ENCODE measurements around the gene ADORA2B.

ADORA2B gene

GRCh38 chr17:15917021-15917437 lies 27.9 kb upstream of the ADORA2B start:
- Mint-ChIP-seq H3K27me3 (peaks cover 15% of the 10 kb centered on the region), H3K4me1 (ENCODE audit: low read depth) (no peaks in the 10 kb centered on the region), H3K27ac (no peak overlapping the region), H3K9me3 (no peaks in the 10 kb centered on the region), H3K4me3 (no peak overlapping the region), H3K36me3 (ENCODE audit: low read depth) (no peaks in the 10 kb centered on the region)

GRCh38 chr17:15917438-15918027 lies 27.4 kb upstream of the ADORA2B start:
- no peaks in the 10 kb centered on the region for H3K36me3 Mint-ChIP-seq (ENCODE audit: low read depth)
- H3K27ac Mint-ChIP-seq, result no peak overlapping the region
- H3K27me3 Mint-ChIP-seq, result peaks cover 15% of the 10 kb centered on the region

GRCh38 chr17:15918261-15918660 lies 26.7 kb upstream of the ADORA2B start:
- H3K4me1 Mint-ChIP-seq (ENCODE audit: low read depth), result no peaks in the 10 kb centered on the region
- H3K27me3 Mint-ChIP-seq, result peaks cover 15% of the 10 kb centered on the region
- H3K36me3 Mint-ChIP-seq (ENCODE audit: low read depth), result no peaks in the 10 kb centered on the region
- no peak overlapping the region for H3K27ac Mint-ChIP-seq
- H3K4me3 Mint-ChIP-seq, result no peak overlapping the region
- no peaks in the 10 kb centered on the region for H3K9me3 Mint-ChIP-seq

More at GRCh38 chr17:15917438-15918027, 27.4 kb upstream of the ADORA2B start:
- no peaks in the 10 kb centered on the region for H3K9me3 Mint-ChIP-seq
- H3K4me1 Mint-ChIP-seq (ENCODE audit: low read depth), result no peaks in the 10 kb centered on the region
- H3K4me3 Mint-ChIP-seq, result no peak overlapping the region

GRCh38 chr17:15918661-15919259 lies 26.2 kb upstream of the ADORA2B start:
- Mint-ChIP-seq H3K9me3 (no peaks in the 10 kb centered on the region), H3K4me1 (ENCODE audit: low read depth) (no peaks in the 10 kb centered on the region), H3K4me3 (no peak overlapping the region), H3K27ac (no peak overlapping the region), H3K36me3 (ENCODE audit: low read depth) (no peaks in the 10 kb centered on the region), H3K27me3 (peaks cover 15% of the 10 kb centered on the region)

DNA sequence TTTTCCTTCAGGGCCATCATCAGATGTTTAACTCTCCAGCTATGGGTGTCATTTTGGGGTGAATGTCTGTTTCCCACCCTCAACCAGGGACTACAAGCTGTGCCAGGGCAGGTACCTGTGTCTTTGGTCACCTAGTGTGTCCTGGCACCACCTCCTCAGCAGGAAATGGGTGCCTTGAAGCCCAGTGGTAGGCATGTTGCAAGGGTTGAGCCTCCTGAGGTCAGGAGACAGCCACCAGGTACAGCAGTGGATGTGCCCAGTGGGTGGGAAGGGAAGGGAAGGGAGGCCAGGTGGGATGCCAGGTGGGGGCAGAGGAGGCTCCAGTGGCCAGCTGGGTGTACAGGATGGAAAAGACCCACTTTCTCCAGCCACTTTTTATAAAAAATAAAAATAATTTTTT lies 25.5 kb upstream of the ADORA2B start:
- H3K27ac Mint-ChIP-seq, result no peak overlapping the region
- peaks cover 15% of the 10 kb centered on the region for H3K27me3 Mint-ChIP-seq
- no peaks in the 10 kb centered on the region for H3K4me1 Mint-ChIP-seq (ENCODE audit: low read depth)
- no peak overlapping the region for H3K4me3 Mint-ChIP-seq
- H3K9me3 Mint-ChIP-seq, result no peaks in the 10 kb centered on the region
- H3K36me3 Mint-ChIP-seq (ENCODE audit: low read depth), result no peaks in the 10 kb centered on the region

- Mint-ChIP-seq H3K36me3 (ENCODE audit: low read depth) (no peaks in the 10 kb centered on the region), H3K9me3 (no peaks in the 10 kb centered on the region), H3K4me1 (ENCODE audit: low read depth) (no peaks in the 10 kb centered on the region), H3K27me3 (peaks cover 15% of the 10 kb centered on the region), H3K4me3 (no peak overlapping the region), H3K27ac (no peak overlapping the region)
Observed at GRCh38 chr17:15920758-15921239, 24.1 kb upstream of the ADORA2B start.

- H3K4me1 Mint-ChIP-seq (ENCODE audit: low read depth), result no peaks in the 10 kb centered on the region
- no peak overlapping the region for H3K27ac Mint-ChIP-seq
- no peaks in the 10 kb centered on the region for H3K9me3 Mint-ChIP-seq
- no peaks in the 10 kb centered on the region for H3K36me3 Mint-ChIP-seq (ENCODE audit: low read depth)
- H3K4me3 Mint-ChIP-seq, result no peak overlapping the region
- H3K27me3 Mint-ChIP-seq, result peaks cover 13% of the 10 kb centered on the region
Observed at GRCh38 chr17:15921640-15922039, 23.3 kb upstream of the ADORA2B start.

DNA sequence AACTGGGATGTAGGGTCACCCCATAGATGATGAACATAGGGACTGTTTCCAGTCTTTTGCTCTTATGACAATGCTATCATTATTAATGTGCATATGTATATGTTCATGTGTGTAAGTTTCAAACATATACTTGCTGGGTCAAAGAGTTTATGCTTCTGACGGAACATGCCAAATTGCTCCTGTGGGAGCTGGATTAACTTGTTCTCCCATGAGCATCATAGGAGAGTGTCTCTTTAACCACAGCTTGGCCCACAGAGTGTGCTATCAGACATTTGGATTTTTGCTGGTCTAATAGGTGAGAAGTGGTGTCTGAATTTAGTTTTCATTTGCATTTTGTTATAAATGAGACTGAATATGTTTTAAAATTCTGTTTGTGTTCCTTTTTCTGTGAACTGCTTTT lies 22.3 kb upstream of the ADORA2B start:
- Mint-ChIP-seq H3K4me3 (no peak overlapping the region), H3K36me3 (ENCODE audit: low read depth) (no peaks in the 10 kb centered on the region), H3K9me3 (no peaks in the 10 kb centered on the region), H3K4me1 (ENCODE audit: low read depth) (no peaks in the 10 kb centered on the region), H3K27me3 (peaks cover 9% of the 10 kb centered on the region), H3K27ac (no peak overlapping the region)

DNA sequence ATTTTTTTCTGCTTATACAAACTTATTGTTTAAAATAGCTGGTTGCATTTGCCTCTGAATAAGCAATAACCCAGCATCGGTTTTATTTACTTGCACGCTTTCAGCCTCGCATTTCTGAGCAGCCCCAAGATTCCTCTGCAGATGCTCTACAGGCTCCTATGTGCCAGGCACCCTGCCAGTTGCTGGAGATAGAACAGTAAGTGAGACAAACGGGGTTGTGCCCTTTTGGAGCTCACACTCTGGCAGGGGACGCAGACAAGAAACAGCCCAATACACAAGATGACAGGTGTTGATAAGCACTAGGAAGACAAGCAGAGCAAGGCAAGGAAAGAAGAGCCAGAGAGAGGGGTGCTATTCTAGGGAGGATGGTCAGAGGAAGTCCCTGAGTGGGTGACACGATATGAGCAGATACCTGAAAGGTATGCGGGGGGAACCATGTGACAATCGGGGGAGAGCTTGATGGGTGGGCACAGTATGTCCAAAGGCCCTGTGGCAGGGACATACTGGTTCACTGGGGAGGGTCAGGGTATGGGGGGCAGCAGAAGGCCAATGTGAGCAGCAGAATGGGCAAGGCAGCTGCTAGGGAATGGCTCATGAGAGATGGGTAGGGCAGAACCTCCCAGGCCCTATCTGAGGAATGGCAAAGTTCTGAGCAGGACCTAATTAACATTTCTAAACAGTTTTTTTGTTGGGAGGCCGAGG lies 18.7 kb upstream of the ADORA2B start:
- H3K4me3 Mint-ChIP-seq, result no peak overlapping the region
- H3K9me3 Mint-ChIP-seq, result no peaks in the 10 kb centered on the region
- no peaks in the 10 kb centered on the region for H3K36me3 Mint-ChIP-seq (ENCODE audit: low read depth)
- H3K27ac Mint-ChIP-seq, result no peak overlapping the region
- H3K4me1 Mint-ChIP-seq (ENCODE audit: low read depth), result no peaks in the 10 kb centered on the region
- H3K27me3 Mint-ChIP-seq, result peaks cover 8% of the 10 kb centered on the region

DNA sequence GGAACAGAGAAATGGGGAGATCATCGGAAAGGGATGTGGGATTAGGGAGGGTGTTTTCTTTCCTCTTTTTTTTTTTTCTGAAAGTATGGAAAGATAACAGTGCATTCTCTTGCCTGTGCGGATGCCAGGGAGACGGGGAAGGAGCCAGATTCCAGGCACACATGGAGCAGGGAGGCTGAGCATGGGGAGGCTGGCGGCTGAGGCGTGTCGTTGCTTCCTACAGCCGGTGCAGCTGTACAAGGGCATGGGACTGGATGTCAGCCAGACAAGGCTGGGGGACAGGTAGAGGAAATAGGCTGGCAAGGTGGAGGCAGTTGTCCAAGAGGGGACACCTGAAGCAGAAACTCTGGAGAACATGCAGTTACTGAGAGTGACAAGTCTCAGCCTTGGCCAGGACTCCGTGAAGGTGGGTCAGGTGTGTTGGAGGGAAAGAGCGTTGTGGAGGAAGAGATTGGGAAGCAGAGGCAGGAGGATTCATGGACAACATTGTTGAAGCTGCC lies 16.6 kb upstream of the ADORA2B start:
- H3K9me3 Mint-ChIP-seq, result no peaks in the 10 kb centered on the region
- no peaks in the 10 kb centered on the region for H3K36me3 Mint-ChIP-seq (ENCODE audit: low read depth)
- H3K4me1 Mint-ChIP-seq (ENCODE audit: low read depth), result no peaks in the 10 kb centered on the region
- H3K4me3 Mint-ChIP-seq, result no peak overlapping the region
- peaks cover 5% of the 10 kb centered on the region for H3K27me3 Mint-ChIP-seq
- H3K27ac Mint-ChIP-seq, result no peak overlapping the region

DNA sequence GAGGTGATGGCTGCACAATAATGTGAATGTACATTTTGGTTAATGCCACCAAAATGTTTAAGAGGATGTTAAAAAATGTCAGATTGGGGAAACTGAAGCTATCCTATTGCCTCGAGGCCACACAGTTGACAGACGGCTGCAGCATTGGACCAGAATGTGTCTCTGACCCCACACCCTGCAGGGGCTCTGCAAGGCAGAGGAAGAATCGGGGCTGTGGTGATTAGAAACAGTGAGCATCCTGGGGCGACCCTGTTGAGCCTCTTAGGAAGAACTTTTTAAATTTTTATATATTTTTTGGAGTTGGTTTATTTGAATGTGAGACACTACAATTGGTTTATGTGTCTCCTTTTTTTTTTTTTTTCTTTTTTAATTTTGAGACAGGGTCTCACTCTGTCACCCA lies 15.0 kb upstream of the ADORA2B start:
- no peak overlapping the region for H3K27ac Mint-ChIP-seq
- H3K36me3 Mint-ChIP-seq (ENCODE audit: low read depth), result no peaks in the 10 kb centered on the region
- no peak overlapping the region for H3K4me3 Mint-ChIP-seq

GRCh38 chr17:15930426-15930825 lies 14.5 kb upstream of the ADORA2B start:
- Mint-ChIP-seq H3K27ac (no peak overlapping the region), H3K4me3 (no peak overlapping the region), H3K4me1 (ENCODE audit: low read depth) (no peaks in the 10 kb centered on the region), H3K27me3 (peaks cover 5% of the 10 kb centered on the region), H3K36me3 (ENCODE audit: low read depth) (no peaks in the 10 kb centered on the region), H3K9me3 (no peaks in the 10 kb centered on the region)

More for the DNA sequence above, 15.0 kb upstream of the ADORA2B start:
- Mint-ChIP-seq H3K27me3 (peaks cover 5% of the 10 kb centered on the region), H3K4me1 (ENCODE audit: low read depth) (no peaks in the 10 kb centered on the region), H3K9me3 (no peaks in the 10 kb centered on the region)

DNA sequence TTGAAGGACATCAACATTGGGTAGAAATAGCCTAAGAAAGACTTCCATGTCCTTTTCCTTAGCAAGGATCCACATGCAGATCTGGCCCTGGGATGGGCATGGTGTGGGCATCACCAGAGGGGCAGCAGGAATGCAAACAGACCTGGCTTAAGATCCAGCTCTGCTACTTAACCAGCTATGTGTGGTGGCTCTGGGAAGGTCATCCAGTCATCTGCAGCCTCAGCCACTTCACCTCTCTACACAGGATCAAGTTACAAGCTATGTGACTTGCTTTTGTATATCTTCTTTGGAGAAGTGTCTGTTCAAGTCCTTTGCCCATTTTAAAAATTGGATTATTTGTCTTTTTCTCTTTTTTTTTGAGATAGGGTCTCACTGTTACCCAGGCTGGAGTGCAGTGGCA lies 13.5 kb upstream of the ADORA2B start:
- Mint-ChIP-seq H3K36me3 (ENCODE audit: low read depth) (no peaks in the 10 kb centered on the region), H3K4me3 (no peak overlapping the region), H3K27ac (no peak overlapping the region), H3K27me3 (peaks cover 5% of the 10 kb centered on the region), H3K9me3 (no peaks in the 10 kb centered on the region), H3K4me1 (ENCODE audit: low read depth) (no peaks in the 10 kb centered on the region)

DNA sequence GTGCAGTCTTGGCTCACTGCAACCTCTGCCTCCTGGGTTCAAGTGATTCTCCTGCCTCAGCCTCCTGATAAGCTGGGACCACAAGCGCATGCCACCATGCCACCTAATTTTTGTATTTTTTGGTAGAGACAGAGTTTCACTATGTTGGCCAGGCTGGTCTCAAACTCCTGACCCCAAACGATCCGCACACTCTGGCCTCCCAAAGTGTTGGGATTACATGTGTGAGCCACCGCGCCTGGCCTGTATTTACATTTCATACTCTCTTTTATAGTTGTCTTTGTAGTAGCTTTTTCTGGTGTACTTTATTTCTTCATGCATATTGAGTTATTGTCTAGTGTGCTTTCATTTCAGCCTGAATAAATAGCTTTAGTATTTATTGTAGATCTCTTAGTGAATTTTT lies 10.1 kb upstream of the ADORA2B start:
- no peak overlapping the region for H3K4me3 Mint-ChIP-seq
- H3K27ac Mint-ChIP-seq, result no peak overlapping the region
- no peaks in the 10 kb centered on the region for H3K36me3 Mint-ChIP-seq (ENCODE audit: low read depth)
- H3K4me1 Mint-ChIP-seq (ENCODE audit: low read depth), result no peaks in the 10 kb centered on the region
- peaks cover 4% of the 10 kb centered on the region for H3K27me3 Mint-ChIP-seq
- H3K9me3 Mint-ChIP-seq, result no peaks in the 10 kb centered on the region

GRCh38 chr17:15935891-15936290 lies 9.0 kb upstream of the ADORA2B start:
- H3K27me3 Mint-ChIP-seq, result peaks cover 14% of the 10 kb centered on the region
- H3K36me3 Mint-ChIP-seq (ENCODE audit: low read depth), result no peaks in the 10 kb centered on the region
- H3K27ac Mint-ChIP-seq, result no peak overlapping the region
- H3K4me1 Mint-ChIP-seq (ENCODE audit: low read depth), result no peaks in the 10 kb centered on the region
- H3K9me3 Mint-ChIP-seq, result no peaks in the 10 kb centered on the region
- H3K4me3 Mint-ChIP-seq, result no peak overlapping the region
